ENCODE results near the gene FIGNL2.

DNA sequence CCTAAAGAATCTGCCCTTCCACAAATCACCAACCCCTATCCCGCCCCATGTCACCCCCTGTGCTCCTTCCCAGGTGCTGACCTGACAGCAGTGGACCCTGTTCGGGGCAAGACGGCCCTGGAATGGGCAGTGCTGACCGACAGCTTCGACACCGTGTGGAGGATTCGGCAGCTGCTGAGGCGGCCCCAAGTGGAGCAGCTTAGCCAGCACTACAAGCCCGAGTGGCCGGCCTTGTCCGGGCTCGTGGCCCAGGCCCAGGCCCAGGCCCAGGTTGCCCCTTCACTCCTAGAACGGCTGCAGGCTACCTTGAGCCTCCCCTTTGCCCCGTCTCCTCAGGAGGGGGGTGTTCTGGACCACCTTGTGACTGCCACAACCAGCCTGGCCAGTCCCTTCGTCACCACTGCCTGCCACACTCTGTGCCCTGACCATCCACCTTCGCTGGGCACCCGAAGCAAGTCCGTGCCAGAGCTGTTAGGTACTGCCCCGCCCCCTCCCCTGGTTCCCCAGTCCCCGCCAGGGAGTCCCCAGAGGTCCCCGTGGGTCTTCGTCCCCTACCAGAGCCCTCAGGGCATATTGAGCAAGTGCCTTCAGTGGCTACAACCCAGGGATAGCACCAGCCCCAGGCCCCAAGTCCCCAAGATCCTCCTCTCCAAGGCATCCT lies 42.1 kb upstream of the FIGNL2 start:
- TF ChIP-seq EZH2 (IDR thresholded peaks at IDR 0.05) (no peak), POLR2AphosphoS5 (IDR thresholded peaks at IDR 0.05; ENCODE audit: borderline replicate concordance, low read depth, low read length) (no peak), FOXP2 (optimal IDR thresholded peaks at IDR 0.05; ENCODE audit: control extremely low read depth, extremely low read length, insufficient read depth) (no peak)

Data from SK-N-MC (cell line).